Femur (tissue), 1 donor: ENCODE measurements around the gene AHCTF1.
"Not testable (repeated sequence)": the region's sequence is repeated elsewhere in the genome, so short reads cannot be mapped to it uniquely, and the experiment has no call there.

ENCODE experiments used
- DNase-seq: peaks from one replicate; pipeline ENCODE4 v3.0.0-alpha.2; 2017

AHCTF1 gene

DNA sequence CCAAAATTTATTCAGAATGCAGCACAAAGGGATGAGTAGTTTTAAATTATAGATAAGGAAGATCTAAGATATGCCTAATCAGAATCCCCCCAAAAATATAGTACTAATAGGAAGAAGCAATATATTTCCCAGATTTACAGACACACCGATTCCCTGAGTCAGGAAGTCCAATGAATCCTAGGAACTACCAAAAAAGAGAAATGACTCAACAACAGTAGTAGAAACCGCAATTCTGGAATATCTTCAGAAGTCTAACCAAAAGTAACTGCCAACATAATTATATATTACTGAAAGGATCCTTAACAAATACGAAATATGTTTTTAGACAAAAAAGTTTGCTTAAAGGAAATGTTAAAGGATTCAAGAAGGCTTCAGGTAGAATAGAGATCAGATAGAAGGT is 10.3 kb downstream of the AHCTF1 start:
- no peak for DNase-seq

DNA sequence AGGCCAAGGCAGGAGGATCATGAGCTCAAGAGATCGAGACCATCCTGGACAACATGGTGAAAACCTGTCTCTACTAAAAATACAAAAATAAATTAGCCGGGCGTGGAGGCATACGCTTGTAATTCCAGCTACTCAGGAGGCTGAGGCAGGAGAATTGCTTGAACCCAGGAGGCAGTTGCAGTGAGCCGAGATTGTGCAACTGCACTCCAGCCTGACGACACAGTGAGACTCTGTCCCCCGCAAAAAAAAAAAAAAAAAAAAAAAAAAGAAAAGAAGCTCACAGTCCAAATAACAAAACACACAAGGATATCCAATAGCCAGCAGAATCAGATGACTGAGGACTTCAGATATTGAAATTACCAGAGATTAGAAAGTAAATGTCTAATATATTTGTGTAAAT is 11.8 kb downstream of the AHCTF1 start:
- no peak for DNase-seq

GRCh38 chr1:246916026-246916923 is 15.5 kb downstream of the AHCTF1 start:
- not testable (repeated sequence) for DNase-seq

DNA sequence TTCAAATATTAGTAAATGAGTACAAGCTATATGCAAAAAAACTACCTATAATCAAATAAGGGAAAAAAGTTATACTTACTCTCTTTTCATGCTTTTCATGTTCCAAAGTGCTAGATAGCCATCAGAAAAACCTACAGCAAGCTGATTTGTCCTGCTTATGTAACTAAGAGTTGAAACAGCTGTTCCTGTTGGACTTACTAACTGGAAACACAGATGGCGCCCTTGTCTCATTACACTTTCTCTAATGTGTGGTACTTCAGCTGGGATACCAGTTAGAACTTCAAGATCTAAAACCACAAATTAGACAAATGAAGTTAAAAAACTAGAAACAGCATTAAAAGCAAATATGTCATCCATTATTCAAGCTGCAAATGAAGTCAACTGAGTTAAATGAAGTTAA is 24.3 kb downstream of the AHCTF1 start:
- DNase-seq = no peak

DNA sequence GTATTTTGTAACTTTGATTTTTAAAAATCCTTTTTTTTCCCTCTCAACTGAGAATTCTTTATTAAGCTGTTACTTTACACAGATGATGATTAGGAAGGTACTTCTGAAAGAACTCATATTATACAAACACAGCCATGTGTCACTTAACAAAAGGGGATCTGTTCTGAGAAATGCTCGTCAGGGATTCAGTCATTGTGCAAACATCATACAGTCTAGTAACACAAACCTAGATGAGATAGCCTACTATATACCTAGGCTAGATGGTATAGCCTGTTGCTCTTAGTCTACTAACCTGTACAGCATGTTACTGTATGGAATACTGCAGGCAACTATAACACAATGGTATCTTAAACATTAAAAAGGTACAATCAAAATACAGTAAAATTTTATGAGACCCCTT is 24.9 kb downstream of the AHCTF1 start:
- no peak for DNase-seq

- DNase-seq = no peak
Measured at GRCh38 chr1:246901874-246902273, 29.9 kb downstream of the AHCTF1 start.

GRCh38 chr1:246897302-246897701 is 34.4 kb downstream of the AHCTF1 start:
- DNase-seq = no peak

- no peak for DNase-seq
Measured at GRCh38 chr1:246893191-246893939, 38.4 kb downstream of the AHCTF1 start.

DNA sequence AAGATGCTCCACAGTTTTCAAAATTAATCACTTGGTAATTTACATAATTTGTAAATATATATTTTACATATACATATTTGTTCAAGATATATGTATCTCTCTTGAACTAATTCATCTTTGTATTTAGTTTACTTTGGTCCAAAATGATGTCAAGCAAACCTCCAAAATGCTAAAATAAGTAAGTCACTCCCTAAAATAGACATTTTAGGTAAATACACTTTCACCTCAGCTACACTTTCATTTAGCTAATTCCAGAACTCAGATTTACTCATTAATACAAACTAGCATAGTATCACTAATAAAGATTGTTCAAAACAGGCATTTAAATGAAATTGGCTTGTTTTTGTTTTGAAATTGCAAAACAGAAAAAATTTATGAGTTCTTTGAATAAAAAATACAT is 40.6 kb downstream of the AHCTF1 start:
- DNase-seq = no peak

DNA sequence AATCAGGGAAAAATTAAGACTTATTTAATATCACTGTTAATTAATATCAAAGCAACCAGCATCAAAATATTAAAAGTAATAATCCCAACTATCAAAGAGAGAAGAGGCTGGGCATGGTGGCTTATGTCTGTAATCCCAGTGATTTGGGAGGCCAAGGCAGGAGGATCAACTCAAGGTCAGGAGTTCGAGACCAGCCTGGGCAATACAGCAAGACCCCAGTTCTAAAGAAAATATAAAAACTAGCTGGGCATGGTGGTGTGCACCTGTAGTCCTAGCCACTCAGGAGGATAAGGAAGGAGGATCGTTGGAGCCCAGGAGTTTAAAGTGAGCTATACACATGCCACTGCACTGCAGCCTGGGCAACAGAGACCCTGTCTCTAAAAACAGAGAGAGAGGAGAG is 43.2 kb downstream of the AHCTF1 start:
- DNase-seq = no peak

DNA sequence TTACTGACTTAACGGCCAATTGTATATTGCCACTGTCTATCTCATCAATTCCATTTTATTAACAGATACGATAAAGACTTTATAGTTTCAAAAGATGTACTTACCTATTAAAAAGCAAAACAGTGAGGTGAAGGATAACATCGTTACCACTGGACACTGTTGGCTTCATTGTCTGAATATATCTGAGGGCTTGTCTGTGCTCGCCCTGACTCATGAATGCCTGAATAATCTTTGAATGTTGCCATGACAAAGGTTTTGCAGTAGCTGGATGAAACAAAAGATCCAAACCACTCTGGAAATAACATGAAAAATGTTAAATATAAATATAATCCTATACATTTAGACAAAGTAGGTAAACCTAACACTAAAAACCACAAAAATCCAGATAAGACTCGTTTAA is 46.4 kb downstream of the AHCTF1 start:
- not testable (repeated sequence) for DNase-seq

DNA sequence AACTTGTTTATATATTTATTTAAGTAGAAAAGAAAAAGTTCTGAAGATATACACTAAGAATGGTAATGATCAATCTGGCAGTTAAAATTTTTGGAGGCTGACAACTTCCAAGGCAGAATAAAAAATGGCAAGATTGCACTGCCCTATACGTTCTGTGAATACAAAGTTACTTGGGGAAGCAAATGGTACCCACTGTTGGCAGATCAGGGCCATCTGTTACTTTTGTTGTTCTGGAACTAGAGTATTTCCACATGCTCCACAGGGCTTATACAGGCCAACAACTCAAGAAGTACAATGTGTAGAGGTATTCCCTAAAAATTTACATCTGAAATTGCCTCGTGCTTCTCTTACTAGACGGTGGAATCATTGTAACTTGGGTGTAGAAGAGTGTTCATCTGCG is 53.2 kb downstream of the AHCTF1 start:
- DNase-seq = no peak

GRCh38 chr1:246876431-246876830 is 55.3 kb downstream of the AHCTF1 start:
- no peak for DNase-seq

DNA sequence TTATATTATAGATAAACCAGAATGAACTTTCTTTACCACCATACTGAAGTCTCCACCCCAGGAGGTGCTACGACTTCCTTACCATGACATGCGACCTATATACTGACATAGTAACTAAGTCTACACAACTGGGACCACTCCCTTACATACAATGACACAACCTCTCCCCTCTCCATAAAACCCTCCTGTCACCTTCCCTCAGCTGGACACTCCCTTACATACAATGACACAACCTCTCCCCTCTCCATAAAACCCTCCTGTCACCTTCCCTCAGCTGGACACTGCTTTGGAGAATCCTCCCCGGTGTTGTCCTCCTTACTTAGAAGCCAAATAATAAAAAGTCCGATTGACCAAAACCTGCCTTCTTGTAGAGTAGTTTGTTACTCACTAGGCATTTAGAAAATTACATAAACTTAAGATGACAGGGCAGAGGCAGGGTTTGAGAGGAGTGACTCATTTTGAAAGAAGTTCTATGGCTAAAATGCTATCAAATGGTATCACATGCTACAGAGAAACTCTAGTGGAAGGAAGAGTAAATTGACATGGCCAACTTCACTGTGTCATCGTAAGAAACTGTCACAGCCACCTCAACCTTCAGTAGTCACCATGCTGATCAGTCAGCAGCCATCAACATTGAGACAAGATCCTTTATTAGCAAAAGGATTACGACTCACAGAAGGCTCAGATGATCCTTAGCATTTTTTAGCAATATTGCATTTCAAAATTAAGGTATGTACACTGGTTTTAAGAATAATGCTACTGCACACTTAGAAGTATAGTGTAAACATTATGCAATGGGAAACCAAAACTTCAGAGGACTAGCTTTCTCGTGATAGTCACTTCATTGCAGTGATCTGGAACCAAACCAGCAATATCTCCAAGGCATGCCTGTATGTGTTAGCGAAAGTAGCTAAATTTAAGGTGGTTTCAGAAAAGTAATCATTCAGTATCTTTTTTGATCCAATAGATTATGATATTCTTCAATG is 56.4 kb downstream of the AHCTF1 start:
- no peak for DNase-seq

DNA sequence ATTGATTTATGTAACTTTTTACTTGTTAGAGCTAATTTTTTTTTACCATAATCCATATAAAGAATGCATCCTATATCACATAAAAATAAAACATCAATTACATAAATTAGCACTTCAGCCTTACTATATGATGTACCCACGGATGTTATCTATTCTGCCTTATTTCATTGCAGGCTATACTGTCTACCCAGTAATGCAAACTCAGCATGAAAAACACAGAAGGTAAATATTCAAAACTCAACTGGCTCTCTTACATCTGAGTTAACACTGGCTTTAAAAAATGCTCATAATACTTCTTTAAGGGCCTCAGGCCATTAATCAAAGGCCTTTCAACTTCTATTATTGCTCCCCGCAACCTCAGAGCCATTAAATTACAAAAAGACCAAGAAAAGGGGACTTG is 65.8 kb downstream of the AHCTF1 start:
- DNase-seq = no peak

DNA sequence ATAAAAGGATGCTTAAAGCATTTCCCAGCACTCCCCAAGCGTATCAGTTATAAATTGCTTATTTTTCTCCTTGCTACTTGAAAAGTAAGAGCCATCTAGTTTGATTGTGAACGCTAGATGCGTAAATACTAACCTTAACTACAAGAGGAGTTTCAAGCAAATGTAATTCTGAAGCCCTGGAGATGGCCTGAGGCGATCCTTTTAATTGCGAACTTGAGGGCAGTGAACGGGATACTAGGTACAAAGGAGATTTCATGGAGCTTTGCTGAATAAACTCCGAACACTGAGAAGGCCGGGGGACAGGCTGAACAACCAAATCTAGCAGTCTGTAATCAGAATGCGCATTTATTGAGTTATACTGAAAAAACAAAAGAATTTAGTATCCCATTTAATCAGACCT is 68.0 kb downstream of the AHCTF1 start:
- not testable (repeated sequence) for DNase-seq

GRCh38 chr1:246860401-246860800 is 71.3 kb downstream of the AHCTF1 start:
- no peak for DNase-seq

DNA sequence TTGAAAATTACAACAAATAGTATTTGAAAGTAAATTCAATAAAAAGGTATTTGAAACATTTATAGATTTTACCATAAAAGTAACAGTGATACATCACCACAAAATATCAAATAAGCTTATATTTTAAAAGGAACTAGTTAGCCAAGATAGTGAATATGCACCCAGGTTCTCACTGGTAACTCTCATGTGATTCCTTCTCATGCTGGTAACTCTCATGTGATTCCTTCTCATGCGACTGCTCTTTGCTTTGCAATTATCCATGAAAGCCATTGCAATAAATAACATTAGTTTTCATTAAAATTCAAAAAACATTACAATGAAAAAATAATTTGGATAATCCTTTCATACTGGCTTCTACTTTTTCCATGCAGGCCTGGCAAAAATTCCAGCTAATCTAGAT is 75.4 kb downstream of the AHCTF1 start:
- no peak for DNase-seq

- not testable (repeated sequence) for DNase-seq
Measured at GRCh38 chr1:246850640-246851039, 81.1 kb downstream of the AHCTF1 start.

GRCh38 chr1:246843876-246844275 is 87.9 kb downstream of the AHCTF1 start:
- no peak for DNase-seq

DNA sequence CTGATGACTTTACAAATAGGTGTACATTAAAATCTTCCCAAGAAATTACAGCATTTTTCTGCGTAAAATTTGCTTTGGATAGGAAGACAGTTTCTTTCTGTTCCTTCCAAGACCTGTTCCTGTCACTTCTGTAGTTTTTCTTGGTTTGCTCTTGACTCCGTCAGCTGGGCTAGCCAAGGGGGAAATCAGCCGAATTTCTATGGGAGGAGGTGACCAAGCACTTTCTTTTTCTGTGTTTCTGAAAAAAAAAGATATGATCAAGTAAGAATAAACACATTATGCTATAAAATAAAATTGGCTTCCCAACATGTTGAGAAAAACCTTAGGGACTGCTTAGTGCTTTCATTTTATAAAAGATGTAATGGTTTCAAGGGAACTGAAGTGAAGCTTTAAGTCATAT is 91.0 kb downstream of the AHCTF1 start:
- DNase-seq = not testable (repeated sequence)

- no peak for DNase-seq
Measured at GRCh38 chr1:246838118-246838456, 93.7 kb downstream of the AHCTF1 start.
